A549 treated with CORT108297 at 1 μM for 4 hours (cell line): ENCODE data around the gene OSTF1. TPM values are rescaled to one million over a fixed set of nuclear protein-coding genes. Genes with fewer than 3 reads are reported as not detected.

ENCODE experiments used
- total RNA-seq: library from RNA; stranded (reverse); fragments of 200-300 nt; extraction: Qiagen RNA extraction; gene quantifications from 5 replicates; pipeline ENCODE4 v1.2.3, GENCODE V29; 2022

The OSTF1 gene, protein sequence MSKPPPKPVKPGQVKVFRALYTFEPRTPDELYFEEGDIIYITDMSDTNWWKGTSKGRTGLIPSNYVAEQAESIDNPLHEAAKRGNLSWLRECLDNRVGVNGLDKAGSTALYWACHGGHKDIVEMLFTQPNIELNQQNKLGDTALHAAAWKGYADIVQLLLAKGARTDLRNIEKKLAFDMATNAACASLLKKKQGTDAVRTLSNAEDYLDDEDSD
- total RNA-seq = 13.7 to 18.8 TPM (median 14.9 TPM) in 5 replicates

DNA sequence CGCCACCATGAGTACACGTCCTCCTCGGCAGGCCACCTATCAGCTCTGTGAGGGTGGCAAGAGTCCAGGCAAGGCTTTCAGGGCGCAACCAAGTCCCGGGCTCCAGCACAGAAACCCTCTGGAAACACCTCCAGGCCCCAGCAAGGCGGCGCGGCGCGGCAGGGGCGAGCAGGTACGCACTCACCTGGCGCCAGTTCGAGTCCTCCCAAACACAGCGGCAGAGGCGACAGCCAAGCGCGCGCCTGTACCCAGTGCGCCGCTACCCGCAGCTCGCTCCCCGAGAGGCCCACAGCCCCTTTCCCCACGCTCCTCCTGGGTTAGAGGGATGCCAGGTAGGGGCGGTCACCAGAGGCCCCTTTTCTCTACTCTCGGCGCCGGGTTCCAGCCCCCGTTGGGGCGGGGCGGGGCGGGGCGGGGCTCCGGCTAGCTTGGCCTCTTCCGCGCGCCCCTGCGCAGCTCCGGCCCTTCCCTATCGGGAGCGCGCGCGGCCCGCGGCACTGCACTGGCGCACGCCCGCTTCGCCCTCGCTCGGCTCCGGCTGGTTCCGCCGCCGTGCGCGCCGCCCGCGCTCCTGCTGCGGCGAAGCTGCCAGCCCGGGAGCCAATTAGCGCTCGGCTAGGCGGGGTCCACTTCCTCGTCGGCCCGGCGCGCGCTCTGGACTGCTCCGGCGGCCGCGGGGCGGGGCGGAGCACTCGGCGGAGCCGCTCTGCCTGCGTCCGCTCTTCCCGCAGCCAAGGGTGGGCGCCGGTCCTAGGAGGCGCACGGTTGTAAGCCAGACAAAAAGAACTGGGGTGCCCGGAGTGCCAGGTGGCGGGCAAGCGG lies at the start of gene OSTF1, which contains the start of gene NMRK1:
OSTF1 (plus strand) TSS at position 691 of the 822 bp plus-strand sequence. CDS start 179 bp downstream, outside the sequence.
NMRK1 (minus strand) TSS at position 332 of the 822 bp plus-strand sequence. CDS start 5,040 bp downstream, outside the sequence.

Other genes starting within 250 kb of the OSTF1 start
- gene TRPM6, start 200.6 kb upstream of the OSTF1 start, total RNA-seq = 1.2 to 1.4 TPM (median 1.3 TPM) in 5 replicates
- 7.4 to 13.0 TPM (median 11.4 TPM) in 5 replicates for gene C9orf40, start 135.6 kb upstream of the OSTF1 start, total RNA-seq
- gene CARNMT1, start 60.2 kb upstream of the OSTF1 start, total RNA-seq = 11.5 to 14.7 TPM (median 13.7 TPM) in 5 replicates
- gene NMRK1, start 359 bp upstream of the OSTF1 start, total RNA-seq = 4.9 to 6.3 TPM (median 5.3 TPM) in 5 replicates